GM19099 (cell line): ENCODE data around the gene ACVR1B.

Source experiments
- POLR2A ChIP-seq: IDR thresholded peaks from 3 replicates; pipeline ENCODE4 v1.6.1; 2011; ENCODE audit warnings: low read depth; ENCODE audit not compliant: insufficient read length; ENCODE audit errors: extremely low read depth

The ACVR1B gene

DNA sequence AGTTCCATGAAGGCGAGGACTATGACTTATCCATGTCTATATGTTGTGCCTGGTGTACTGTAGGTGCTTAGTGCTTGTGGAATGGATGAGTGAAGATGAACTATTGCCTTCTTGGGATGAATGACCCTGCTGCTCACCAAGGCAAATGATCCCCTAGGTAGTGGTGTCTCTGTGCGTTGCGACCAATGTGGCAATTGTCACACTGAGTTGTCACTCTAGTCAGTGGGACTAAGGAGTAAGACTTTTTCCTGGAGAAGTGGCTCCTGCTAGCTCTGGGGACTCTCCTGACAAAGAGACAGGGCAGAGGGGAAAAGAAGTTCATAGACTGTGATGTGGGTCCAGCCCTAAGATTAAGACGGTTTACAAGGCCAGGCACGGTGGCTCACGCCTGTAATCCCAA is 3.4 kb upstream of the ACVR1B start:
- no peak for TF ChIP-seq POLR2A

DNA sequence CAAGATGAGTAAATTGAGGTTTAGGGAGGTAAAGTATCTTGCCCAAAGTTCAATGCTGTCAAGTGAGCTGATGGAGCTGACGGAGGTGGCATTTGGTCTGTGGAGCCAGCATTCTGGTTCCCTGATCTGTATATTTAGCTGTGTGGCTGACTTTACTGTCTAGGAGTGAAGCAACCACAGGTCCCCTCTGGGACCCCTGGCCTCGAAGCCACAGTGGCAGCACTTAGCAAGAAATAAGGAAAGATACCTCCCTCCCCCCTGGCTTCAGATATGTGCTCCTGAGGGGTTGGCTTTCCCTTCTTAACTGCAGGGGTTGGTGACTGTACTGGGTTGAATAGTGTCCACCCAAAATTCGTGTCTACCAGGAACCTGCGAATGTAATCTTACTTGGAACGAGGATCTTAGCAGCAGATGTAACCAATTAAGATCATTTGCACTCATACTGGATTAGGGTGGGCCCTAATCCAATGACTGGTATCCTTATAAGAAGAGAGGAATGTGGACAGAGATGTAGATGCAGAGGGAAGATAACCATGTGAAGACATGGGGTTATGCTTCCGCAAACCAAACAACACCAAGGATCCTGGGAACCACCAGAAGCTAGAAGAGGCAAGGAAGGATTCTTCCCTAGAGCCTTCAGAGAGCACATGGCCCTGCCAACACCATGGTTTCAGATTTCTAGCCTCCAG is 2.0 kb upstream of the ACVR1B start:
- no peak for TF ChIP-seq POLR2A

GRCh38 chr12:51950682-51951198 is 759 bp upstream of the ACVR1B start:
- no peak for TF ChIP-seq POLR2A

GRCh38 chr12:51951843-51952722 is 584 bp downstream of the ACVR1B start:
- TF ChIP-seq POLR2A, result no peak

DNA sequence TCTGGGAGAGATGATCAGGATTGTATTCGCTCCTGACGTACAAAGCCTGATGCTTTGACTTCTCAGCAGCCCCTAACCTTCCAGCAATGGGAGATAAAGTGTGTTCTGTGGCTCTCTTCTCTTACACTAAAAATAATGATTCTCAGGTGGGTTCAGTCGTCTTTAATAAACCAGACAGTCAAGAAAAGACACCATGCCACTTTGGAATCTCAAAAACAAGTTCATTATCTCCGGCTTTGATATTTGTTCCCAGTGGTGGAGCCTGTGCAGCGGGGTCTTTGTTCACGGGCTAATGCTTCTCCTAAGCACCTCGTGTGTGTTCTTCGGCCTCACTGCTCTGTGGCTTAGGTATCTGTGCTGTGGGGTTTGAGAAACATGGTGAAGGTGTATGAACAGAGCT is 1.6 kb downstream of the ACVR1B start:
- no peak for TF ChIP-seq POLR2A

- TF ChIP-seq POLR2A, result no peak
Measured at GRCh38 chr12:51953864-51954263, 2.4 kb downstream of the ACVR1B start.

DNA sequence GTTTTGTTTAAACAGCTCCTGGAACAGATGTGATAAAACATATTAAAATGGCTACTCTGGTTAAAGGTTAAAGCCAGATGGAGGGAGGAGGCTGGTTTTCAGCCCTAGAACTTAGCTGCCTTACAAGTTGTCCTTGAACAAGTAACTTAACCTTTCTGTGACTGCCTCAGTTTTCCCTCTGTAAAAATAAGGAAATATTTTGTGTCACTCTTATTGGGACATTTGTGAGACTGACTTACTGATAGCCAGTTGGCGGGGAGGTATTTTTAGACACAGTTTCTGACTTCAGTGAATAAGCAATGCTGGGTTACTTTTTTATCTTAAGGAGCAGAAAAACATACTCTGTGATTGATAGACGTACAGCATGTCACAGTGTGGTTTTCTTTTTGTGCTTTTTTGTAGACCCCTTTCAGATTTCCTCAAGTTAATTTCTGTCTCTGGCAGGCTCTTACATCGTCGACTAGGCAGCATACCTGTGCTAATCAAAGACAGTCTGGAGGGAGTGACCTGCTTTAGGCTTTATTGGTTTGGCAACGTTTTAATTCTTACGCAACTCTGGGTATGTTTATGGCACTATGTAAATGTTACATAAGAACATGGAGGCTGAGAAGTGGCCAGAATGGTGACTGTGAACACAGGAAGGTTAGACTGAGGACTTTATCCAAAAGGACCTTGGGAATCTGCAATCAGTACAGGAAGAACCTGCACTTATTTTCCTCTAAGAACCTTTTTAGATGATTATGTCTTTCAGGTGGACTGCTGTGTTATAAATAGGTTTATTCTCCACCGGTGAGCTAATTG is 3.3 kb downstream of the ACVR1B start:
- TF ChIP-seq POLR2A, result no peak

DNA sequence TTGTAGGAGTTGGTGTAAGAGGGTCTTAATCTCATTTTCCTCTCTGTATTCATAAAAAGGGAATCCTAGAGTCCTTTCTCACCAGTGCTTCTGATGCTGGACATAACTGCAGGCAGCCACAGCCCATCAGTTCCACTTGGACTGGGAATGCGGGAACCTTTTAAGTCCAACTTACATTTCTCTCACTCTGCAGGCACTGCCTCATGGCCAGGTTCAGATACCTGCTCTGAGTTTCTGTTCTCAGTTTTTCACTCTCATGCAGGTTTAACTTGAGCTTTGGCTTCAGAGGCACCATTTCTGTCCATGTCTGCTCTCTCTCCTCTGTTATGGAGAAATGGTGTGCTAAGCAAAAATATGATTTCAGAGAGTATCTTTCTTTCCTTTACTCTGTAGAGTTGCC is 4.2 kb downstream of the ACVR1B start:
- no peak for TF ChIP-seq POLR2A

- TF ChIP-seq POLR2A, result no peak
Measured at GRCh38 chr12:51958542-51958941, 7.0 kb downstream of the ACVR1B start.

- no peak for TF ChIP-seq POLR2A
Measured at GRCh38 chr12:51959211-51959610, 7.7 kb downstream of the ACVR1B start.

- TF ChIP-seq POLR2A, result no peak
Measured at GRCh38 chr12:51959921-51960320, 8.4 kb downstream of the ACVR1B start.

GRCh38 chr12:51960488-51960887 is 9.0 kb downstream of the ACVR1B start:
- no peak for TF ChIP-seq POLR2A

DNA sequence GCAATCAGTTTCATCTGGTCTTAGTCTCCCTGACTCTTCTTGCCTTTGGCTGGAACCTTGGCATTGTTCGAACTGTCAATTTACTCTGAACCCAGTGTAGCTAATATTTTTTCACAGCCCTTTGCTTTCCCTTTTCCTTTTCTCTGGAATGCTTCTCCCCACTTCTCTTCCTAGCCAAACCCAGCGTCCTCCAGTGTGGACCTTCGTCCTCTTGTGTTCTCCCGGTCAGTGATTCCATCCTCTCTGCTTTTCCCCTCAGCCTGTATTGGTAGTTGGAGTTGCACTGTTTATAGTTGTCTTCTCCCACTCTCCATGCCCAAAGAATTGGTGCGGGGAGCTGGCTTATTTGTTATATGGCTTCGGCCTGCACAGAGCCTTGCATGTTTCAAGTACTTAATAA is 9.4 kb downstream of the ACVR1B start:
- no peak for TF ChIP-seq POLR2A

- no peak for TF ChIP-seq POLR2A
Measured at GRCh38 chr12:51961834-51962233, 10.3 kb downstream of the ACVR1B start.

GRCh38 chr12:51962737-51963136 is 11.2 kb downstream of the ACVR1B start:
- TF ChIP-seq POLR2A, result no peak
